ENCODE data around the gene MCF2L.

MCF2L gene

GRCh38 chr13:112990783-112991182 is 21.8 kb downstream of the MCF2L start:
- in situ Hi-C loops (cut with MboI; ENCODE audit: low sequenced_read_pairs, unreplicated experiment), result no loop called here
- no peak for DNase-seq (ENCODE audit: low spot score)
- TF ChIP-seq CTCF (IDR thresholded peaks at IDR 0.05; ENCODE audit: borderline replicate concordance, control extremely low read depth, extremely low read depth, insufficient read depth, missing control alignments), result no peak

- DNase-seq (ENCODE audit: low spot score), result no peak
- in situ Hi-C loops (cut with MboI; ENCODE audit: low sequenced_read_pairs, unreplicated experiment), result no loop called here
- no peak for TF ChIP-seq CTCF (IDR thresholded peaks at IDR 0.05; ENCODE audit: borderline replicate concordance, control extremely low read depth, extremely low read depth, insufficient read depth, missing control alignments)
These were observed 22.6 kb downstream of the MCF2L start for GRCh38 chr13:112991609-112992008.

- DNase-seq (ENCODE audit: low spot score), result no peak
- no peak for TF ChIP-seq CTCF (IDR thresholded peaks at IDR 0.05; ENCODE audit: borderline replicate concordance, control extremely low read depth, extremely low read depth, insufficient read depth, missing control alignments)
- in situ Hi-C loops (cut with MboI; ENCODE audit: low sequenced_read_pairs, unreplicated experiment), result no loop called here
These were observed 24.1 kb downstream of the MCF2L start for GRCh38 chr13:112992931-112993680.

GRCh38 chr13:112994084-112994780 is 25.2 kb downstream of the MCF2L start:
- TF ChIP-seq CTCF (IDR thresholded peaks at IDR 0.05; ENCODE audit: borderline replicate concordance, control extremely low read depth, extremely low read depth, insufficient read depth, missing control alignments), result no peak
- DNase-seq (ENCODE audit: low spot score), result no peak
- in situ Hi-C loops (cut with MboI; ENCODE audit: low sequenced_read_pairs, unreplicated experiment), result no loop called here

- no peak for TF ChIP-seq CTCF (IDR thresholded peaks at IDR 0.05; ENCODE audit: borderline replicate concordance, control extremely low read depth, extremely low read depth, insufficient read depth, missing control alignments)
- in situ Hi-C loops (cut with MboI; ENCODE audit: low sequenced_read_pairs, unreplicated experiment), result no loop called here
These were observed 25.9 kb downstream of the MCF2L start for GRCh38 chr13:112994781-112995355.

GRCh38 chr13:112995395-112996191 is 26.6 kb downstream of the MCF2L start:
- in situ Hi-C loops (cut with MboI; ENCODE audit: low sequenced_read_pairs, unreplicated experiment), result no loop called here
- no peak for DNase-seq (ENCODE audit: low spot score)
- TF ChIP-seq CTCF (IDR thresholded peaks at IDR 0.05; ENCODE audit: borderline replicate concordance, control extremely low read depth, extremely low read depth, insufficient read depth, missing control alignments), result no peak

More at GRCh38 chr13:112994781-112995355, 25.9 kb downstream of the MCF2L start:
- no peak for DNase-seq (ENCODE audit: low spot score)
